SK-N-SH (cell line): ENCODE results near the gene MOCS3.

ENCODE experiments used
- CTCF ChIP-seq: fragments of 200-600 bp; sonication (generic); IDR thresholded peaks from 2 replicates; pipeline ENCODE4 v1.6.1; 2017; ENCODE audit warnings: antibody characterized with exemption, mild to moderate bottlenecking, moderate library complexity
- EP300 ChIP-seq, 2 experiments: IDR thresholded peaks; 2 replicates each; pipeline versions ENCODE4 v1.4.0 to v1.6.1; 2012; ENCODE audit warnings: borderline replicate concordance in 1 of 2, low read depth in 1 of 2, low read length in 1 of 2
- JUND ChIP-seq: IDR thresholded peaks from 2 replicates; pipeline ENCODE4 v1.4.0; 2012
- MAX ChIP-seq: IDR thresholded peaks from 2 replicates; pipeline ENCODE4 v1.4.0; 2012; ENCODE audit warnings: low read depth
- NFIC ChIP-seq: IDR thresholded peaks from 2 replicates; pipeline ENCODE4 v1.4.0; 2012; ENCODE audit warnings: borderline replicate concordance
- RCOR1 ChIP-seq: fragments of 150-350 bp; IDR thresholded peaks from 2 replicates; pipeline ENCODE4 v1.6.1; 2017; ENCODE audit warnings: antibody characterized with exemption, low read length
- TAF1 ChIP-seq: IDR thresholded peaks from 2 replicates; pipeline ENCODE4 v1.6.1; 2012; ENCODE audit warnings: low read depth, mild to moderate bottlenecking, low read length, moderate library complexity, borderline replicate concordance
- TCF12 ChIP-seq: IDR thresholded peaks from 2 replicates; pipeline ENCODE4 v1.4.0; 2012

GRCh38 chr20:51004305-51004727 is 45.7 kb downstream of the MOCS3 start:
- TF ChIP-seq CTCF: no peak
- no peak for TF ChIP-seq RCOR1
- TF ChIP-seq NFIC: no peak
- no peak for TF ChIP-seq TCF12
- no peak for TF ChIP-seq EP300 (IDR thresholded peaks at IDR 0.05; ENCODE audit: borderline replicate concordance in 1 of 2, low read depth in 1 of 2, low read length in 1 of 2)
- no peak for TF ChIP-seq MAX
- no peak for TF ChIP-seq JUND
- no peak for TF ChIP-seq TAF1
